SU-DHL-6 (cell line): ENCODE measurements around the gene COBL.

Experiments
- EZH2phosphoT487 ChIP-seq: fragments of 200-600 bp; sonication (generic), shearing (Covaris generic); conservative IDR thresholded peaks from 2 replicates; pipeline ENCODE4 v1.6.1; 2018; ENCODE audit warnings: mild to moderate bottlenecking, antibody characterized with exemption, low read length, moderate library complexity, mixed read lengths
- TF ChIP-seq, protein P1 (sequence below): fragments of 200-600 bp; sonication (generic); IDR thresholded peaks from one replicate; pipeline ENCODE4 v1.5.1; 2017; ENCODE audit warnings: antibody characterized with exemption, mild to moderate bottlenecking, low read length, moderate library complexity; ENCODE audit not compliant: insufficient read depth, poor library complexity, severe bottlenecking

DNA sequence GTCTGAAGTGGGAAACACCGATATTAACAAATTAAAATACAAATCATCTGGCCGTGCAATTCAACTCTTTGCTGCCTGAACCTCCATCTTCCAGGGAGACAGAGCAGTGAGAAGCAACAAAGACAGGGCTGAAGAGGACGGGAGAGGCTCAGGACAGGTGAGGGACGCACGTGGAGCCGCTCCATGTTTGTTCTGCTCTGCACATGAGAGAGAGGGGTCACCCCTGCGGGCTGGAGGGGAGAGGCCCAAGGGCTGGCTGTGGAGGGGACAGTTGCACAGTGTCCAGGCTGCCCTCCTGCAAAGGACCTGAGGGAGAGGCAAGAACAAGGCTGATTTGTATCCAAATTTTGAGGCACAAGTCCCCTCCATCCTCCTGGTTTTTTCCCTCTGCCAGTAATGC lies 41.7 kb downstream of the COBL start:
- TF ChIP-seq, protein P1, sequence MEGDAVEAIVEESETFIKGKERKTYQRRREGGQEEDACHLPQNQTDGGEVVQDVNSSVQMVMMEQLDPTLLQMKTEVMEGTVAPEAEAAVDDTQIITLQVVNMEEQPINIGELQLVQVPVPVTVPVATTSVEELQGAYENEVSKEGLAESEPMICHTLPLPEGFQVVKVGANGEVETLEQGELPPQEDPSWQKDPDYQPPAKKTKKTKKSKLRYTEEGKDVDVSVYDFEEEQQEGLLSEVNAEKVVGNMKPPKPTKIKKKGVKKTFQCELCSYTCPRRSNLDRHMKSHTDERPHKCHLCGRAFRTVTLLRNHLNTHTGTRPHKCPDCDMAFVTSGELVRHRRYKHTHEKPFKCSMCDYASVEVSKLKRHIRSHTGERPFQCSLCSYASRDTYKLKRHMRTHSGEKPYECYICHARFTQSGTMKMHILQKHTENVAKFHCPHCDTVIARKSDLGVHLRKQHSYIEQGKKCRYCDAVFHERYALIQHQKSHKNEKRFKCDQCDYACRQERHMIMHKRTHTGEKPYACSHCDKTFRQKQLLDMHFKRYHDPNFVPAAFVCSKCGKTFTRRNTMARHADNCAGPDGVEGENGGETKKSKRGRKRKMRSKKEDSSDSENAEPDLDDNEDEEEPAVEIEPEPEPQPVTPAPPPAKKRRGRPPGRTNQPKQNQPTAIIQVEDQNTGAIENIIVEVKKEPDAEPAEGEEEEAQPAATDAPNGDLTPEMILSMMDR, result no peak
- TF ChIP-seq EZH2phosphoT487, result no peak
